T-helper 1 cell (primary cell): ENCODE results near the gene ACTR2.
"Not testable (repeated sequence)": the region's sequence is repeated elsewhere in the genome, so short reads cannot be mapped to it uniquely, and the experiment has no call there.

Experiments
- DNase-seq, 5 donors: peaks; one replicate each; pipeline ENCODE4 v3.0.0-alpha.2; 2012 to 2020

The ACTR2 gene

DNA sequence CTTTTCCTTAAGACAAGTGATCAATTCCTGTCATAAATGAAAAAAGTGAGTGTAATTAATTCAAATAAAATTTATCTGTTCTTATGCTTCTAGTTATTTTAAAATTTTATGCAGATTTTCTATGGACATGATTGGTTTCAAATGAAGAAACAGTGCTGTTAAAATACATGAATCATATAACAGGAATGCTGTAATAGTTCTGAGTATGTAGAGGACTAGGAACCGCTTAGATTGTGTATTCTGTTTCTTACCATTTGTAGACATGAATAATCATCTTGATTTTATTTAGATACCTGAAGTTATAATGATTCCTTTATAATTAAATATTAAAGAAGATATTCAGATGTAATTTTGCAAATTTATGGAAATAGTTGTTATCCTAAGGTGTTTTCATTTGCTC is 3.5 kb downstream of the ACTR2 start:
- no peak for DNase-seq

DNA sequence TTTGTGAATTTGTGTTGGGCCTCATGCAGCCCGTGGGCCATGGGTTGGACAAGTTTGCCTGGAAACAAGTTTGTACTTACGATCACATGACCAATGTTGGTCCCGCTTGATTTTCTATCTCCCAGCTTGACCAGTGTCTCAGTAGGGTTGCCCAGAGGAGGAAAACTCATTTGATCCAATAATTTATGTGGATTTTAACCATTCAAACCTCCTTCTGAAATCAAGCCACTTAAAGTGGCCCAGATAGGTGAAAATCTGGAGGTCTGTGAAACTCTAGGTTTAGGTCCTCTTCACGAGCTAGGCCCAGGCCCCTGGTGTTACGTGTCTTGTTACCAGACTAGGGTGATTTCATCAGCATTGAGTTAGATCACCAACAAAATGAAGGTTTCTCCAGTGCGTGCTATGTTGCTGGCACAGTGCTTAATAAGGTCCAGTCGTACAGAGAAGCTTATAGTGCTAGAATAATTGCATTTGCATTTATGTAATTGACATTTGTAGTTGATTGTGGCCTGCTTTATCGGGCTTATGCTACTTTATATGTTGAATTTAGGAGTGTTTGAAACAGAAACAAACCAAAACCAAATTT is 4.4 kb downstream of the ACTR2 start:
- DNase-seq = peak in 1 of 5 donors; percentile 52

- peak in 1 of 5 donors; percentile 47 for DNase-seq
Measured at GRCh38 chr2:65232636-65233035, 5.0 kb downstream of the ACTR2 start.

DNA sequence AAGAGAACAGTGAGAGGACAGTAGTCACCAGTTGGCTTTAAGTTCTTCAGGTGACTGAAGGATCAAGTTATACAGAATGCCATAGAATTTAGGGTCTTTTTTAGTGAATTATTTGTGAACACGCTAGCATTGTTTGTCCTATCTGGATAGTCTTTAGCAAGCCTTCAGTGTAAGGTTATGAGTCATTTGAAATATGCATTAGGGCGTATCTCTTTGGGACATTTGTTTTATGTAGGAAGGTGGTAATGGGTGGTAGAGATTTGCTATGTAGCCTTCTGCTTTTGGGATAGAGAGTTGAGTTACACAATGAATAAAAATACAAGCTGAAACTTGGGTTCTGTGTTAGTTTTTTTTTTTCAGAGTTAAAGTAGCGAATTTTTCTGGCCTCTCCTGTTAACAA is 13.0 kb downstream of the ACTR2 start:
- no peak for DNase-seq

GRCh38 chr2:65244452-65244851 is 16.8 kb downstream of the ACTR2 start:
- DNase-seq = not testable (repeated sequence)

- DNase-seq = no peak
Measured at GRCh38 chr2:65252640-65253039, 25.0 kb downstream of the ACTR2 start.

GRCh38 chr2:65255356-65255755 is 27.7 kb downstream of the ACTR2 start:
- DNase-seq = no peak

DNA sequence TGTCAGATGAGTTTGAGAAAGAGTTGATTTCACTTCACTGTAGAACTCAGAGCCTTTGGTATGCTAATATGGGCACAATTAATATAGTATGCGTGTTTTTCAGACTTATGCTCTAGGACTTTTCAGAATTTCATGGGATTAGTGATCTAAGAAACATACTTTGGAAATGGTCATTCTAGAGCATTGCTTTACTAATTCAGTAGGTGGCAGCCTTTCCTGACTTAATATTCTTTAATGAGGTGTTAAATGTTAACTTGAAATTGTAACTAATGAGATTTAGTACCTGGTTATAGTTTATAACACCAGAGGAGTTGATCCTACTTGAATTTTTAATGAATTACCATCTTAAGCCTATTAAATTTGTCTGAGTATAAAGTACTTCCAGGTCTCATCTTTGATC is 28.4 kb downstream of the ACTR2 start:
- DNase-seq = no peak

- DNase-seq = not testable (repeated sequence)
Measured at GRCh38 chr2:65257866-65258265, 30.2 kb downstream of the ACTR2 start.

- no peak for DNase-seq
Measured at GRCh38 chr2:65261676-65262075, 34.0 kb downstream of the ACTR2 start.

DNA sequence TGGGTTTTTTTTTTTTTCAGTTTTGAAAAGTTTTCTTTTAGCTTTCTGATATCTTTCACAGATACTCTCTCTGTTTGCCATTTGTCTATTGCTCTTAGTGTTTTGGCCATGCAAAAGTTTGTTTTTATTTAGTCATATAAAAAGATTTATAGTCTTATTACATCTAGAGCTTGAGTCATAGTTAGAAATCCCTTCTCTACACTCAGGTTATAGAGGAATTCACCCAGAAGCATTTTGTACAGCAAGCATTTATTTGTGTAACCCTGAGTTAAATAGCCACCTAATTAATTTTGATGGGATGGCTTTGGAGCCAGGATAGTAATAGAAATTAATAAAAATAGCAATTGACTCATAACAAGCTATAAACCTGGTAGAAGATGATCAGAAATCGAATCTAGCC is 35.6 kb downstream of the ACTR2 start:
- DNase-seq = no peak

GRCh38 chr2:65263986-65264385 is 36.4 kb downstream of the ACTR2 start:
- DNase-seq = no peak

GRCh38 chr2:65264821-65265670 is 37.4 kb downstream of the ACTR2 start:
- DNase-seq = peak in 1 of 5 donors; percentile 32

- no peak for DNase-seq
Measured at GRCh38 chr2:65265671-65266045, 38.0 kb downstream of the ACTR2 start.

DNA sequence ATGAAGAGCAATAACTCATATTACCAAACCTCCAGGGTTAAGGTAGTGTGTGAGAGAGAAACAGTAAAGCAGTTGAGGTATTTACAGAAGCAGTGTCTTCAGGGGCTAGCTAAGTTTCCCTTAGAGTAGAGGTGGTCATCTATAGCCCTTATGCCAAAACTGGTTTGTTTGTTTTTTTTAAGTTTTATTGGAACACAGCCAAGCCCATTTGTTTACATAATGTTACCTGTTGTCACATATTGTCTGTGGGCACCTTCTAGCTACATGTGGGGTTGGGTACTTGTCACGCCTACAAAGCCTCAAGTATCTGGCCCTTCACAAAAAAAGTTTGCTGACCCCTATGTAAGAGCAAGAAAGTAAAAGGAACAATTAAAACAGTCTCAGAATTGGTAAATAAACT is 39.4 kb downstream of the ACTR2 start:
- no peak for DNase-seq

DNA sequence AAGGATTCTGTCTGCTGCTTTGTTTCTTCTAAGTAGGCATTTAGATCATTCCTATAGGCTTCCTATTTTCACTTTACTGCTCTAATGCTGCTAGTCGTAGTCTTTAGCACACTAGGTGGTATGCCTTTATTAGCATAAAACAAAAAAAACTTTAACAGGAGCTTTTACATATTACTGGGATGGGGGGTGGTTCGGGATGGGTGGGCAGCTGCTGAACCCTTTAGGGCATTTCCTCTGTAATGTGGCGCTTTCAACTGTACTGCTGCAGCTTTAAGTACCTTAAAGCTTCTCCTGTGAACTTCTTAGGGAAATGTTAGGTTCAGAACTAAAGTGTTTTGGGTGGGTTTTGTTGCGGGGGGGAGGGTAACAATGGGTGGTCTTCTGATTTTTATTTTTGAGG is 41.3 kb downstream of the ACTR2 start:
- DNase-seq = no peak

GRCh38 chr2:65273344-65273743 is 45.7 kb downstream of the ACTR2 start:
- no peak for DNase-seq

GRCh38 chr2:65275141-65275915 is 47.7 kb downstream of the ACTR2 start:
- no peak for DNase-seq

- no peak for DNase-seq
Measured at GRCh38 chr2:65276609-65277008, 49.0 kb downstream of the ACTR2 start.

- DNase-seq = no peak
Measured at GRCh38 chr2:65277118-65277517, 49.5 kb downstream of the ACTR2 start.

- no peak for DNase-seq
Measured at GRCh38 chr2:65277791-65278483, 50.3 kb downstream of the ACTR2 start.

- no peak for DNase-seq
Measured at GRCh38 chr2:65278531-65278981, 50.9 kb downstream of the ACTR2 start.

DNA sequence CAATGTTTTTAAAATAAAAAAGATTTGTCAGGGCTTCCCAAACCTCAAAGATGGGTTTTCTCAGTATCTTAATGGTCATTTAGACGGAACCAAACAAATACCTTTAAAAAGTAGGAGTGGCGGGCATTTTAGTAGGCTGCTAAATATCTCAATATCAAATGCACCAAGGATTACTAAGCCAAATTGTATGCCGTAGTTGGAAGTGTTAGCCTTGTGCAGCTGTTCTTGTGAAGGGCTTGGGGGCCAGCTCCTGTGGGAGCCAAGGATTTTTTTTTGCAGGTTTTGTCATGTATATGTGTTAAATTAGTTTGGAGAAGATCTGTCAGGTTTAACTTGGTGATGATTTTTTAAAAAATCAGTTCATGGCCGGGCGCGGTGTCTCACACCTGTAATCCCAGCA is 52.1 kb downstream of the ACTR2 start:
- no peak for DNase-seq
